ENCODE data around the gene ZKSCAN4. TPM values are rescaled to one million over a fixed set of nuclear protein-coding genes. Genes with fewer than 3 reads are reported as not detected.
A peak's percentile ranks its signal among the peaks of the same experiment; 100 is the strongest.

The ZKSCAN4 gene
- total and polyA plus RNA-seq, 7 donors = 0.83 to 2.2 (median 1.7) TPM

DNA sequence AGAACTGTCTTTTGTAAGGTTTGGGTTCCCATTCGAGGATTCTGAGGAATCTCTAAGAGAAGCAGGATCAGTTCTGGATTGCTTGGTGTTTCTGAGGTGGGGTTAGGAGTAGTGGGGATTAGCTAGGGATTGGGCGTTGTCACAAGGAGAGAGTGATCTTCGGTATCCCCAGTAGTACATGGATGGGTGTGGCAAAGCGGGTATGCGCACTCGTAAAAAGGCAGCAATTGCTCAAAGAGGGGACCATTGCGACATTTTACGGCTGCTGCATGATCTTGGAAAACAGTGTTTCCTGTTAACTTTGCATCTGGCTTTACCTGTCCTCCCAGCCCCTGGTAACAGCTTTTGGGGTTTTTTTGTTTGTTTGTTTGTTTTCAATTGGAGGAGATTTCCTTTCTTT lies 36.6 kb downstream of the ZKSCAN4 start:
- intact Hi-C loops (cut with DNase I) = loop anchor here in 1 of 2 donors (5.0 kb wide), 1 partner anchor 37 kb away; the partner anchor contains the start of gene ZKSCAN4
- no peaks in the 10 kb centered on the region for H3K36me3 ChIP-seq (ENCODE audit: insufficient read depth in 1 of 2, low read depth in 1 of 2)
- peaks cover 3 to 50% (median 14%) of the 10 kb centered on the region in 3 donors for H3K27me3 ChIP-seq (ENCODE audit: insufficient read depth in 3 of 3, low read length in 2 of 3)
- H3K27ac ChIP-seq = no peak overlapping the region
- H3K9me3 ChIP-seq = no peaks in the 10 kb centered on the region
- TF ChIP-seq, protein P1, sequence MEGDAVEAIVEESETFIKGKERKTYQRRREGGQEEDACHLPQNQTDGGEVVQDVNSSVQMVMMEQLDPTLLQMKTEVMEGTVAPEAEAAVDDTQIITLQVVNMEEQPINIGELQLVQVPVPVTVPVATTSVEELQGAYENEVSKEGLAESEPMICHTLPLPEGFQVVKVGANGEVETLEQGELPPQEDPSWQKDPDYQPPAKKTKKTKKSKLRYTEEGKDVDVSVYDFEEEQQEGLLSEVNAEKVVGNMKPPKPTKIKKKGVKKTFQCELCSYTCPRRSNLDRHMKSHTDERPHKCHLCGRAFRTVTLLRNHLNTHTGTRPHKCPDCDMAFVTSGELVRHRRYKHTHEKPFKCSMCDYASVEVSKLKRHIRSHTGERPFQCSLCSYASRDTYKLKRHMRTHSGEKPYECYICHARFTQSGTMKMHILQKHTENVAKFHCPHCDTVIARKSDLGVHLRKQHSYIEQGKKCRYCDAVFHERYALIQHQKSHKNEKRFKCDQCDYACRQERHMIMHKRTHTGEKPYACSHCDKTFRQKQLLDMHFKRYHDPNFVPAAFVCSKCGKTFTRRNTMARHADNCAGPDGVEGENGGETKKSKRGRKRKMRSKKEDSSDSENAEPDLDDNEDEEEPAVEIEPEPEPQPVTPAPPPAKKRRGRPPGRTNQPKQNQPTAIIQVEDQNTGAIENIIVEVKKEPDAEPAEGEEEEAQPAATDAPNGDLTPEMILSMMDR (IDR thresholded peaks at IDR 0.05) = no peak
- DNase-seq (no peak), ATAC-seq (no peak)
- peaks cover 19% of the 10 kb centered on the region for H3K4me1 ChIP-seq
- H3K4me3 ChIP-seq = no peak overlapping the region
- 30 to 45% (median 32%) methylated on average over 8 of the region's 8 CpGs for WGBS, 3 donors

DNA sequence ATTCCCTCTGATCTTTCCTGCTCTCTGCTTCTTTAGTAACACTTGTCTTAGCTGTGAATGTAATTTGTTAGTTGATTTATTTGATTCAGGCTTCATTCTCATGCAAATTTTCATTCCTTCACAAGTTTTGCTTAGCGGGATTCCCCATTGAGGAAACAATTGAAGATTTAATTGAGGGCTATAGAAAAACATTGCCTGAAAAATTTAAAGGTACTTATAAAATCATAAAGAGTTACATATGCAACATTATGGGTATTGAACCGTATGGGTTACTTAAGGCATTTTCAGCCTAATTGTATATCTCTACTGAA lies 38.9 kb downstream of the ZKSCAN4 start:
- TF ChIP-seq, protein P1 (IDR thresholded peaks at IDR 0.05) = no peak
- intact Hi-C loops (cut with DNase I) = no loop called here
- H3K27me3 ChIP-seq (ENCODE audit: insufficient read depth in 3 of 3, low read length in 2 of 3) = peaks cover 3 to 72% (median 21%) of the 10 kb centered on the region in 3 donors
- H3K4me3 ChIP-seq = peak overlapping the region; percentile 53
- H3K9me3 ChIP-seq = no peaks in the 10 kb centered on the region
- no peaks in the 10 kb centered on the region for H3K36me3 ChIP-seq (ENCODE audit: insufficient read depth in 1 of 2, low read depth in 1 of 2)
- H3K27ac ChIP-seq = no peak overlapping the region
- DNase-seq (no peak), ATAC-seq (no peak)
- peaks cover 13% of the 10 kb centered on the region for H3K4me1 ChIP-seq
- WGBS, 3 donors = 16 to 21% (median 20%) methylated on average over 2 of the region's 2 CpGs

DNA sequence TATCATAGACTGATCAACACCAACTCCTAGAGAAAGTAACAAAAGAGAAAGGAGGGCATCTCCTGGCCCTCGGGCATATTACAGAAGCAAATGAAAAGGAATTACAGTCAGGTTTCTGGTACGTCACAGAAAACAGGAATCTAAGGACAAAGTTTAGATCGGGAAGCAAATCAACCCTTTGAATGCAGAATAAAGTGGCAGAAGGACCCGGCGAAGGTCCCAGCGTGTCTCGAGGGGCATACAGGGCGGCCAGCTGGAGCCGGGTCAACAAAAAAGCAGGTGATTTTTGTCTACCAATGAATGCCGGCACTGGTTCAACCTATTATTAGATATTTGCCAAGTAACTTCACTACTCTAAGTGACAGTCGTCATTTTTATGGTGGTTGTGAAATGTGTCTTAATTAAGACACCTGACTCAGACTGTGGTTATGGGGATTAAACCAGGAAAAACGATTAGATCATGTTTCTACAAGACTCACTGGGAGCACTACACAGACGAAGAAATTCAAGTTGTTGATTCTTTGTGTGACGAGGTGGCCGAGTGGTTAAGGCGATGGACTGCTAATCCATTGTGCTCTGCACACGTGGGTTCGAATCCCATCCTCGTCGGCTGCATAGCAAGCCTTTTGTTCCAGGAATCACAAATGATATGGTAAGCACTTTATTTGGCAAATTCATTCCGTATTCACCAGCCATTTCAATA lies 39.4 kb downstream of the ZKSCAN4 start:
- Histone ChIP-seq H3K36me3 (ENCODE audit: insufficient read depth in 1 of 2, low read depth in 1 of 2) (no peaks in the 10 kb centered on the region), H3K9me3 (no peaks in the 10 kb centered on the region), H3K27me3 (ENCODE audit: insufficient read depth in 3 of 3, low read length in 2 of 3) (peaks cover 3 to 77% (median 26%) of the 10 kb centered on the region in 3 donors), H3K27ac (peak overlapping the region; percentile 3), H3K4me1 (peaks cover 8% of the 10 kb centered on the region), H3K4me3 (peak overlapping the region; percentile 53)
- DNase-seq = no peak
- WGBS, 3 donors = 2% methylated on average over 21 of the region's 21 CpGs
- TF ChIP-seq, protein P1 (IDR thresholded peaks at IDR 0.05) = no peak
- intact Hi-C loops (cut with DNase I) = no loop called here
- ATAC-seq = peak; percentile 75 to 89 (median 86)

DNA sequence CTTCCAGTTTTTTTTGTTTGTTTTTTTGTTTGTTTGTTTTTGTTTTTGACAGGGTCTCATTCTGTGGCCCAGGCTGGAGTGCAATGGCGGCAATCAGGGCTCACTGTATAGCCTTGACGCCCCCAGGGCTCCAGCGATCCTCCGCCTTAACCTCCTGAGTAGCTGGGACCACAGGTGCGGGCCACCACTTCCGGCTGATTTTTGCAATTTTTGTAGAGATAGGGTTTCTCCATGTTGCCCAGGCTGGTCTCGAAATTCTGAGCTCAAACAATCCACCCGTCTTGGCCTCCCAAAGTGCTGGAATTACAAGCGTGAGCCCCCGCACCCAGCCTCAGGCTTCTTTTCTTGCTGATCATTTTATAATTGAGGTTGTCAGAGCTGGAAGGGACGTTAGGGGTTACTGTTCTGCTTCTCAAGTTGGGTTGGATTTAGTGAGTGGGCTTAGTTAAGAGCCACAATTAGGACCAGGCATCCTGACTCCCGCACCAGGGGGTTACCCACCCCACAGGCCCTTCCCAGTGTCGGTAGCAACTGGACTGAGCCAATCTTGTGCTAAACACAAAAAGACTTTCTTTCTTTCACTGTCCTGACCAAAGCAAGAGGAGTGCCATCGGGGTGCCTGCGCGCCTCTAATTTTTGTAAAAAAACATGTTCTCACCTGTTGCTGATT lies 40.1 kb downstream of the ZKSCAN4 start:
- Histone ChIP-seq H3K27me3 (ENCODE audit: insufficient read depth in 3 of 3, low read length in 2 of 3) (peaks cover 3 to 84% (median 33%) of the 10 kb centered on the region in 3 donors), H3K27ac (peak overlapping the region; percentile 3), H3K4me3 (peak overlapping the region; percentile 53), H3K4me1 (peaks cover 2% of the 10 kb centered on the region), H3K9me3 (no peaks in the 10 kb centered on the region), H3K36me3 (ENCODE audit: insufficient read depth in 1 of 2, low read depth in 1 of 2) (no peaks in the 10 kb centered on the region)
- ATAC-seq = peak in 1 of 4 donors; percentile 20
- 13 to 18% (median 17%) methylated on average over 16 of the region's 16 CpGs for WGBS, 3 donors
- intact Hi-C loops (cut with DNase I) = no loop called here
- no peak for DNase-seq
- TF ChIP-seq, protein P1 (IDR thresholded peaks at IDR 0.05) = no peak

All from psoas muscle (tissue), 8 donors.